ENCODE results near the gene ARMC12. TPM values are rescaled to one million over a fixed set of nuclear protein-coding genes. Genes with fewer than 3 reads are reported as not detected.

Gene ARMC12
- total and polyA plus RNA-seq, 2 of the 13 experiments (the other 11 are each of a cell fraction or from before 2014, with no cell fraction given) = 1.3 TPM; not detected in 1

DNA sequence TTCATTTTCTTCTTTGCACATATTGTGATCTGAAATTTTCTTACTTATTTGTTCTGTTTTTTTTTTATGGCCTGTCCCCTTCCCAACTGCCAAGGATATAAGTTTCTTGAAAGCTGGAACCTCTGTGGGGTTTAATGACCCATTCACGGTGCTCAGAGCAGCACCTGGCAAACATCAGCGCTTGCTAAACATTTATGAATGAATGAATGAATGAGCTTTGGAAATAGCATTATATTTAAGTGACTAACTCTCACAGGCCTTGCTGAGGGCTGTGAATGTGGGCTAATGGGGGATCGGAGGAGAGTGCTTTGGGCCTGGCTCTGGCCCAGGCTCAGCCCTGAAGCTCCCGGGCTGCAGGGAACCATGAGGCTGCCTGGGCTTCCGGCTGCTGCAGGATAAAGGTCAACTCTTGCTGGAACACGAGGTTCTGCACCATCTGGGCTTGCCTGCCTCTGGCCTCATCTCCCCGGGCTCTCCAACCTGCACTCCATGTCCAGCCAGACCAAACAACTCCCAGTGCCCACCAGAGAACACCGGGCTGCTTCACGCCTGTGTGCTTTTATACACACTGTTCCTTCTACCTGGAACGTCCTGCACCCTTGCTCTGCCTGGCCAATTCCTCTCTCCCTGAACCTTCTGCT is 14.6 kb upstream of the ARMC12 start (continued):
- TF ChIP-seq, protein P1, sequence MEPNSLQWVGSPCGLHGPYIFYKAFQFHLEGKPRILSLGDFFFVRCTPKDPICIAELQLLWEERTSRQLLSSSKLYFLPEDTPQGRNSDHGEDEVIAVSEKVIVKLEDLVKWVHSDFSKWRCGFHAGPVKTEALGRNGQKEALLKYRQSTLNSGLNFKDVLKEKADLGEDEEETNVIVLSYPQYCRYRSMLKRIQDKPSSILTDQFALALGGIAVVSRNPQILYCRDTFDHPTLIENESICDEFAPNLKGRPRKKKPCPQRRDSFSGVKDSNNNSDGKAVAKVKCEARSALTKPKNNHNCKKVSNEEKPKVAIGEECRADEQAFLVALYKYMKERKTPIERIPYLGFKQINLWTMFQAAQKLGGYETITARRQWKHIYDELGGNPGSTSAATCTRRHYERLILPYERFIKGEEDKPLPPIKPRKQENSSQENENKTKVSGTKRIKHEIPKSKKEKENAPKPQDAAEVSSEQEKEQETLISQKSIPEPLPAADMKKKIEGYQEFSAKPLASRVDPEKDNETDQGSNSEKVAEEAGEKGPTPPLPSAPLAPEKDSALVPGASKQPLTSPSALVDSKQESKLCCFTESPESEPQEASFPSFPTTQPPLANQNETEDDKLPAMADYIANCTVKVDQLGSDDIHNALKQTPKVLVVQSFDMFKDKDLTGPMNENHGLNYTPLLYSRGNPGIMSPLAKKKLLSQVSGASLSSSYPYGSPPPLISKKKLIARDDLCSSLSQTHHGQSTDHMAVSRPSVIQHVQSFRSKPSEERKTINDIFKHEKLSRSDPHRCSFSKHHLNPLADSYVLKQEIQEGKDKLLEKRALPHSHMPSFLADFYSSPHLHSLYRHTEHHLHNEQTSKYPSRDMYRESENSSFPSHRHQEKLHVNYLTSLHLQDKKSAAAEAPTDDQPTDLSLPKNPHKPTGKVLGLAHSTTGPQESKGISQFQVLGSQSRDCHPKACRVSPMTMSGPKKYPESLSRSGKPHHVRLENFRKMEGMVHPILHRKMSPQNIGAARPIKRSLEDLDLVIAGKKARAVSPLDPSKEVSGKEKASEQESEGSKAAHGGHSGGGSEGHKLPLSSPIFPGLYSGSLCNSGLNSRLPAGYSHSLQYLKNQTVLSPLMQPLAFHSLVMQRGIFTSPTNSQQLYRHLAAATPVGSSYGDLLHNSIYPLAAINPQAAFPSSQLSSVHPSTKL (CRISPR knock-in tag; IDR thresholded peaks at IDR 0.05) = no peak; the same call in 1 of the 2 replicates
- TF ChIP-seq RXRA (CRISPR knock-in tag; IDR thresholded peaks at IDR 0.05) (peak; percentile 35), RBAK (CRISPR knock-in tag; IDR thresholded peaks at IDR 0.05) (no peak), ZMAT3 (CRISPR knock-in tag; conservative IDR thresholded peaks at IDR 0.05) (0 out of 2 replicates have a peak, but pooled peaks have one; percentile 66), NCOR1 (IDR thresholded peaks at IDR 0.05; ENCODE audit: borderline replicate concordance, low read length) (no peak), HDAC2 (CRISPR knock-in tag; IDR thresholded peaks at IDR 0.05) (peak; percentile 44; the same call in 1 of the 2 replicates), HOXA3 (CRISPR knock-in tag; IDR thresholded peaks at IDR 0.05) (peak; percentile 65; the same call in 1 of the 2 replicates), NRL (CRISPR knock-in tag; IDR thresholded peaks at IDR 0.05; ENCODE audit: borderline replicate concordance) (0 out of 2 replicates have a peak, but pooled peaks have one; percentile 17), DR1 (CRISPR knock-in tag; IDR thresholded peaks at IDR 0.05) (no peak), NFAT5 (CRISPR knock-in tag; IDR thresholded peaks at IDR 0.05) (no peak), PITX1 (CRISPR knock-in tag; IDR thresholded peaks at IDR 0.05) (0 out of 2 replicates have a peak, but pooled peaks have one; percentile 46), PTBP1 (IDR thresholded peaks at IDR 0.05; ENCODE audit: low read depth, low read length, poor library complexity, severe bottlenecking) (no peak), NFYC (CRISPR knock-in tag; IDR thresholded peaks at IDR 0.05) (no peak), ZNF839 (CRISPR knock-in tag; IDR thresholded peaks at IDR 0.05; ENCODE audit: borderline replicate concordance) (no peak), ZFAT (CRISPR knock-in tag; conservative IDR thresholded peaks at IDR 0.05) (no peak), MIXL1 (CRISPR knock-in tag; IDR thresholded peaks at IDR 0.05) (peak; percentile 52; the same call in 1 of the 2 replicates), KAT7 (CRISPR knock-in tag; IDR thresholded peaks at IDR 0.05; ENCODE audit: borderline replicate concordance) (no peak), MZF1 (CRISPR knock-in tag; IDR thresholded peaks at IDR 0.05; ENCODE audit: borderline replicate concordance) (no peak), TIGD3 (CRISPR knock-in tag; IDR thresholded peaks at IDR 0.05; ENCODE audit: borderline replicate concordance) (no peak), TGIF2 (CRISPR knock-in tag; IDR thresholded peaks at IDR 0.05) (no peak)

Data from HepG2 (cell line).